HCT116 (cell line): Measurements from ENCODE around the gene TRIM67. TPM values are rescaled to one million over a fixed set of nuclear protein-coding genes. Genes with fewer than 3 reads are reported as not detected.
A peak's percentile ranks its signal among the peaks of the same experiment; 100 is the strongest.

ENCODE experiments used
- ATAC-seq: fragments of 200-7000 bp; cut with Tn5 transposase; 2 replicates; pipeline ENCODE4 v1.9.1; 2020; ENCODE audit warnings: mild to moderate bottlenecking, moderate library complexity
- BruUV-seq: library from RNA; stranded (reverse); fragments of 400-500 nt; replicated peaks from 2 replicates; lab custom pipeline; 2021; lab: Mats Ljungman, UMichigan
- CTCF ChIA-PET: fragments of 300-600 bp; sonication (Branson Sonifier 250); formaldehyde crosslinking; loops from one replicate; lab custom pipeline; 2021; ENCODE audit warnings: antibody characterized with exemption; lab: Charles Lee
- POLR2A ChIA-PET: fragments of 300-600, 350-600 bp; sonication (Branson Sonifier 250); formaldehyde crosslinking; loops from one replicate; lab custom pipeline; 2021; ENCODE audit warnings: antibody characterized with exemption; lab: Charles Lee
- RAD21 ChIA-PET, 2 experiments: fragments of 300-600 bp; sonication (Branson Sonifier 250); formaldehyde crosslinking; loops; one replicate each; lab custom pipeline; 2023; ENCODE audit warnings: low total read pairs in 2 of 2; ENCODE audit not compliant: uncharacterized antibody in 2 of 2, unreplicated experiment in 2 of 2, low non-redundant PET in 1 of 2; lab: Charles Lee
- DNase-seq: peaks from one replicate; pipeline ENCODE4 v3.0.0-alpha.2; 2010; ENCODE audit warnings: low read depth, low spot score
- H2AFZ ChIP-seq: fragments of 200-600 bp; shearing (Covaris generic), sonication (generic); 2 replicates; pipeline ENCODE4 v1.6.1; 2017; ENCODE audit warnings: low read depth, mixed run types, mixed read lengths, antibody characterized with exemption, low read length; ENCODE audit not compliant: poor library complexity, severe bottlenecking
- H3K27ac ChIP-seq: 2 replicates; pipeline ENCODE4 v1.5.1; 2012; ENCODE audit warnings: low read depth, low read length
- H3K27me3 ChIP-seq: fragments of 200-600 bp; sonication (generic); 2 replicates; pipeline ENCODE4 v1.6.1; 2016; ENCODE audit warnings: mixed run types, low read length, mixed read lengths; ENCODE audit not compliant: insufficient read depth
- H3K36me3 ChIP-seq, 2 experiments: fragments of 200-500 bp in 1 of 2; fragments of 200-600 bp in 1 of 2; sonication (Bioruptor generic) in 1 of 2; sonication (generic) in 1 of 2; 2 replicates each; pipeline versions ENCODE4 v1.5.1 to v1.6.1; 2014 to 2016; ENCODE audit warnings: low read length in 2 of 2, inconsistent platforms in 1 of 2, mixed read lengths in 1 of 2, mixed run types in 1 of 2; ENCODE audit not compliant: insufficient read depth in 2 of 2, control insufficient read depth in 1 of 2
- H3K4me1 ChIP-seq, 2 experiments: fragments of 200-600 bp in 1 of 2; sonication (generic) in 1 of 2; 2 replicates each; pipeline versions ENCODE4 v1.5.1 to v1.6.1; 2012 to 2017; ENCODE audit warnings: low read length in 2 of 2, inconsistent platforms in 1 of 2, mild to moderate bottlenecking in 1 of 2, mixed read lengths in 1 of 2, mixed run types in 1 of 2, moderate library complexity in 1 of 2; ENCODE audit not compliant: insufficient read depth in 2 of 2, control insufficient read depth in 1 of 2
- H3K4me2 ChIP-seq: fragments of 200-600 bp; sonication (generic); 2 replicates; pipeline ENCODE4 v1.6.1; 2017; ENCODE audit warnings: mixed run types, low read length, mixed read lengths
- H3K4me3 ChIP-seq, 2 experiments: fragments of 200-600 bp in 1 of 2; sonication (generic) in 1 of 2; replicated peaks in 1 of 2; 2 replicates each; pipeline ENCODE4 v1.5.1; 2011 to 2016; ENCODE audit warnings: low read length in 2 of 2, control low read depth in 1 of 2, low read depth in 1 of 2, mild to moderate bottlenecking in 1 of 2, mixed read lengths in 1 of 2, mixed run types in 1 of 2
- H3K79me2 ChIP-seq: fragments of 200-600 bp; sonication (generic); 2 replicates; pipeline ENCODE4 v1.6.1; 2017; ENCODE audit warnings: mild to moderate bottlenecking, mixed run types, low read length, moderate library complexity, mixed read lengths; ENCODE audit not compliant: insufficient read depth
- H3K9ac ChIP-seq: fragments of 200-600 bp; sonication (generic); 2 replicates; pipeline ENCODE4 v1.6.1; 2016; ENCODE audit warnings: low read length, mixed read lengths
- H3K9me2 ChIP-seq: fragments of 200-600 bp; sonication (generic), shearing (Covaris generic); 2 replicates; pipeline ENCODE4 v1.6.1; 2017; ENCODE audit warnings: mixed run types, mild to moderate bottlenecking, moderate library complexity; ENCODE audit not compliant: insufficient read depth
- H3K9me3 ChIP-seq, 2 experiments: fragments of 200-500 bp in 1 of 2; fragments of 200-600 bp in 1 of 2; sonication (Bioruptor generic) in 1 of 2; sonication (generic) in 1 of 2; 2 replicates each; pipeline ENCODE4 v1.6.1; 2014 to 2017; ENCODE audit warnings: low read length in 2 of 2, mixed read lengths in 2 of 2, inconsistent platforms in 1 of 2, low read depth in 1 of 2, mild to moderate bottlenecking in 1 of 2, mixed run types in 1 of 2, moderate library complexity in 1 of 2; ENCODE audit not compliant: control insufficient read depth in 1 of 2, insufficient read depth in 1 of 2
- H4K20me1 ChIP-seq: fragments of 200-600 bp; sonication (generic), shearing (Covaris generic); 2 replicates; pipeline ENCODE4 v1.6.1; 2017; ENCODE audit warnings: mixed run types, mild to moderate bottlenecking, moderate library complexity; ENCODE audit not compliant: insufficient read depth
- JUND ChIP-seq: IDR thresholded peaks from 2 replicates; pipeline ENCODE4 v1.6.1; 2012
- MAX ChIP-seq: IDR thresholded peaks from 2 replicates; pipeline ENCODE4 v1.6.1; 2012
- SRF ChIP-seq: IDR thresholded peaks from 2 replicates; pipeline ENCODE4 v1.6.1; 2012; ENCODE audit warnings: low read depth
- ZBTB33 ChIP-seq: IDR thresholded peaks from 2 replicates; pipeline ENCODE4 v1.6.1; 2011; ENCODE audit warnings: mild to moderate bottlenecking, low read length, moderate library complexity; ENCODE audit not compliant: insufficient replicate concordance; ENCODE audit errors: extremely low read depth
- intact Hi-C: fragments of 100-400 bp; cut with micrococcal nuclease; formaldehyde crosslinking; loops from 2 replicates; pipeline ENCODE4 v1.10.0; 2022
- total RNA-seq: library from RNA; stranded (reverse); gene quantifications from one replicate; pipeline ENCODE4 v1.2.1, GENCODE V29; 2021; ENCODE audit not compliant: unreplicated experiment

Gene TRIM67
- total RNA-seq, 1 experiment from 2014 or later = 0.02 TPM

GRCh38 chr1:231190456-231190855 lies 28.6 kb downstream of the TRIM67 start (continued):
- no peak for TF ChIP-seq MAX

- TF ChIP-seq JUND = no peak
- CTCF ChIA-PET = interaction anchor here (1.3 kb wide), 1 partner anchor 100 kb away, joined by 3 read pairs; no protein-coding TSS in a partner anchor
- no peak for ATAC-seq
Measured at GRCh38 chr1:231192620-231193163, 30.8 kb downstream of the TRIM67 start.

GRCh38 chr1:231193710-231194340 lies 32.0 kb downstream of the TRIM67 start:
- Histone ChIP-seq H3K9me2 (no peaks in the 10 kb centered on the region), H3K9ac (no peak overlapping the region), H2AFZ (no peak overlapping the region), H3K79me2 (no peaks in the 10 kb centered on the region), H3K36me3 (no peaks in the 10 kb centered on the region), H3K27ac (no peak overlapping the region), H3K4me3 (no peak overlapping the region), H3K9me3 (no peaks in the 10 kb centered on the region), H3K4me2 (no peak overlapping the region), H4K20me1 (no peaks in the 10 kb centered on the region), H3K4me1 (0 out of 4 replicates have a peak, but pooled peaks cover 0 to 4% of the 10 kb centered on the region in 2 experiments), H3K27me3 (no peaks in the 10 kb centered on the region)
- ATAC-seq (peak; percentile 39; the same call in 1 of the 2 replicates), DNase-seq (no peak)
- ChIA-PET CTCF (no interaction called here), RAD21 (no interaction called here), POLR2A (no interaction called here)
- BruUV-seq = no TSS peak
- no peak for TF ChIP-seq SRF
- TF ChIP-seq ZBTB33 = no peak
- intact Hi-C loops = no loop called here

More at GRCh38 chr1:231192620-231193163, 30.8 kb downstream of the TRIM67 start:
- H2AFZ ChIP-seq = no peak overlapping the region
- BruUV-seq = no TSS peak
- no peaks in the 10 kb centered on the region for H3K79me2 ChIP-seq
- no peaks in the 10 kb centered on the region for H3K27me3 ChIP-seq
- no peak overlapping the region for H3K9ac ChIP-seq
- H4K20me1 ChIP-seq = no peaks in the 10 kb centered on the region
- no peak overlapping the region for H3K4me3 ChIP-seq
- H3K4me1 ChIP-seq = 0 out of 4 replicates have a peak, but pooled peaks cover 1 to 4% of the 10 kb centered on the region in 2 experiments
- no peak overlapping the region for H3K4me2 ChIP-seq
- ChIA-PET POLR2A (no interaction called here), RAD21 (no interaction called here)
- H3K36me3 ChIP-seq = no peaks in the 10 kb centered on the region
- no peak overlapping the region for H3K27ac ChIP-seq
- no peaks in the 10 kb centered on the region for H3K9me3 ChIP-seq
- no peak for DNase-seq
- H3K9me2 ChIP-seq = no peaks in the 10 kb centered on the region
- intact Hi-C loops = no loop called here
